Neural crest cell (in vitro differentiated cells): ENCODE data around the gene FCSK. TPM values are rescaled to one million over a fixed set of nuclear protein-coding genes. Genes with fewer than 3 reads are reported as not detected.

Experiments
- DNase-seq: peaks from one replicate; pipeline ENCODE4 v3.0.0; 2021; ENCODE audit warnings: low read depth, mixed read lengths, low spot score
- H3K27ac Mint-ChIP-seq: one replicate; pipeline ENCODE4 v1.8.0; 2021; ENCODE audit warnings: mild to moderate bottlenecking, mixed read lengths; ENCODE audit not compliant: unreplicated experiment
- H3K27me3 Mint-ChIP-seq: 2 replicates; pipeline ENCODE4 v1.8.0; 2021; ENCODE audit warnings: low read depth, mild to moderate bottlenecking, mixed read lengths
- H3K36me3 Mint-ChIP-seq: 2 replicates; pipeline ENCODE4 v1.8.0; 2021; ENCODE audit warnings: low read depth, mild to moderate bottlenecking, mixed read lengths
- H3K4me1 Mint-ChIP-seq: 2 replicates; pipeline ENCODE4 v1.8.0; 2021; ENCODE audit warnings: mixed read lengths
- H3K4me3 Mint-ChIP-seq: one replicate; pipeline ENCODE4 v1.8.0; 2021; ENCODE audit warnings: mild to moderate bottlenecking, mixed read lengths
- H3K9me3 Mint-ChIP-seq: 2 replicates; pipeline ENCODE4 v1.8.0; 2021; ENCODE audit warnings: mixed read lengths
- total RNA-seq: library from RNA; stranded (reverse); gene quantifications from 2 replicates; pipeline ENCODE4 v1.2.1, GENCODE V29; 2021
- TF ChIP-seq, protein P1 (sequence below): fragments of 200-600 bp; sonication (generic); conservative IDR thresholded peaks from 2 replicates; pipeline ENCODE4 v1.5.0; 2021; ENCODE audit warnings: antibody characterized with exemption, mild to moderate bottlenecking

Gene FCSK
- total RNA-seq, 1 donor from 2014 or later: 14.8 TPM

DNA sequence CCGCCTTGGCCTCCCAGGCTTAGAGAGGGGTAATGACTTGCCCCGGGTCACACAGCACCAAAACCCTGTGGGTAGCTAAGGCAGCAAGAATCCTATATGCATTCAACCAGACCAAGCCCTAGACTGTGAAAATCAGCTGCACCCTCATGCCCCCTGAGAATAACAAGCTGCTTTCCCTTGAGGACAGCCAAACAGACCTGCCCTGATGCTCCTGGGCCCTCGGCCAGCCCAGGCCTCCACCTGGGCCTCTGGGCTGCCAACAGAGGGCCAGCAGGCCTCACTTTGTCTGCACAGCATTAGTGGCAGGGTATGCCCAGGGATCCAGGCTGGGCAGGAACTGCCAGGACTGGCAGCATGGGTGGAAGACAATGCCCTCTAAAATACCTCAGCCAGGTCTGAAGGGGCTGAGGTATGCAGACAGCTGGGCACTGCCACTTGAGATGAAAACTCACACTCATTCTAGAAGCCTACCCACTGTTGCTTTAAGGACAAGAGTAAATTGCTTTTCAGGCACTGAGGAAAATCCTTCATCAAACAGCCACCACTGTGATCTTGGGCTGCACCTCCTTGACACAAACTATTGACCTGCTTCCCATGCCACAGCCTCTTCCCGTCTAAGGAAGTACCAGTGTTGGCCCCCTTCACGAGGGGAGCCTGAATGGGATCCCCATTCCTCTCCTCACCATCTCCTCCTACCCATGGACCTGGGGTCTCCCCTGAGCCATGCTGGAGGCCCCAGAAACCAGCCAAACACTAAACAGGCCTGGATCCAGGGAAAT, 24.3 kb upstream of the FCSK start:
- TF ChIP-seq, protein P1, sequence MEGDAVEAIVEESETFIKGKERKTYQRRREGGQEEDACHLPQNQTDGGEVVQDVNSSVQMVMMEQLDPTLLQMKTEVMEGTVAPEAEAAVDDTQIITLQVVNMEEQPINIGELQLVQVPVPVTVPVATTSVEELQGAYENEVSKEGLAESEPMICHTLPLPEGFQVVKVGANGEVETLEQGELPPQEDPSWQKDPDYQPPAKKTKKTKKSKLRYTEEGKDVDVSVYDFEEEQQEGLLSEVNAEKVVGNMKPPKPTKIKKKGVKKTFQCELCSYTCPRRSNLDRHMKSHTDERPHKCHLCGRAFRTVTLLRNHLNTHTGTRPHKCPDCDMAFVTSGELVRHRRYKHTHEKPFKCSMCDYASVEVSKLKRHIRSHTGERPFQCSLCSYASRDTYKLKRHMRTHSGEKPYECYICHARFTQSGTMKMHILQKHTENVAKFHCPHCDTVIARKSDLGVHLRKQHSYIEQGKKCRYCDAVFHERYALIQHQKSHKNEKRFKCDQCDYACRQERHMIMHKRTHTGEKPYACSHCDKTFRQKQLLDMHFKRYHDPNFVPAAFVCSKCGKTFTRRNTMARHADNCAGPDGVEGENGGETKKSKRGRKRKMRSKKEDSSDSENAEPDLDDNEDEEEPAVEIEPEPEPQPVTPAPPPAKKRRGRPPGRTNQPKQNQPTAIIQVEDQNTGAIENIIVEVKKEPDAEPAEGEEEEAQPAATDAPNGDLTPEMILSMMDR: no peak
- Mint-ChIP-seq H3K4me1 (peaks cover 52% of the 10 kb centered on the region), H3K4me3 (peak overlapping the region; percentile 60), H3K27ac (peak overlapping the region; percentile 92), H3K36me3 (peaks cover 3% of the 10 kb centered on the region), H3K9me3 (no peaks in the 10 kb centered on the region), H3K27me3 (no peaks in the 10 kb centered on the region)
- no peak for DNase-seq

- Mint-ChIP-seq H3K4me1 (peaks cover 52% of the 10 kb centered on the region), H3K27me3 (no peaks in the 10 kb centered on the region), H3K27ac (peak overlapping the region; percentile 92), H3K36me3 (peaks cover 3% of the 10 kb centered on the region), H3K4me3 (peak overlapping the region; percentile 60), H3K9me3 (no peaks in the 10 kb centered on the region)
- TF ChIP-seq, protein P1: no peak
- no peak for DNase-seq
Measured at GRCh38 chr16:70430667-70431536, 23.5 kb upstream of the FCSK start.

- H3K27me3 Mint-ChIP-seq: no peaks in the 10 kb centered on the region
- no peak overlapping the region for H3K27ac Mint-ChIP-seq
- TF ChIP-seq, protein P1: no peak
- no peaks in the 10 kb centered on the region for H3K9me3 Mint-ChIP-seq
- DNase-seq: no peak
- no peak overlapping the region for H3K4me3 Mint-ChIP-seq
- H3K36me3 Mint-ChIP-seq: peaks cover 3% of the 10 kb centered on the region
- H3K4me1 Mint-ChIP-seq: peaks cover 63% of the 10 kb centered on the region
Measured at GRCh38 chr16:70432356-70432722, 22.1 kb upstream of the FCSK start.

DNA sequence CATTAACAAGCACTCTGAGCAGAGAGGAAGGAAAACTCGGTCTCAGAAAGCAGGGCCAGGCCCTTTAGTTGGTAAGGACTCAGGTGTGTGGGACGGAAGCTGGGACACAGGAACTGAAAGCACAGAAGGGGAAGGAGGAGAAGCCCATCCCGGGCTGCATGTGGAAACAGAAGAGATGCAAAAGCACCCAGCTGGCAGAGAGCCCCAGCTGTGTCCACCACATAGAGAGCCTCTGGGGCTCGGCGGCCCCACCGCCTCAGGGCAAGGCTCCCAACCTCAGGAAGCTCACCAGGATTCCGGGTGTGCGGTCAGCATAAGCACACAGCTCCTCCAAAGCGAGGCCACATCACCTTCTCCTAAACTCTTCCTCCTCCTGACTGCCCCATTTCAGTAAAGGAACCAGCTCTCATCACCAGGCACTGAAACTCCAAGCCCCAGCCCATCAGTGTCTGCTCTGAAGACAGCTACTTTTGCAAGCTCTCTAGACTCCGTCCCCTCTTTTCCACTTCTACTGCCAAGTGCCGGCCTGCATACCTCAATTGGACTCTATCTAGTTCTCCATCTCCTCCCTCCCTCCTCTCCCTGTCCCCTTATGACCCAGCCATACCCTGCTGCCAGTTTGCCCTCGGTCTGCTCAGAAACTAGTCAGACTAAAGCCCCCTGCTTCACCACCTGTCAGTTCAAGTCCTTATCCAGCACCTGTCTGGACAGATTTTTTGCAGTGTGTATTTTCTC, 21.5 kb upstream of the FCSK start:
- DNase-seq: no peak
- peaks cover 3% of the 10 kb centered on the region for H3K36me3 Mint-ChIP-seq
- H3K27ac Mint-ChIP-seq: no peak overlapping the region

More for the DNA sequence above, 21.5 kb upstream of the FCSK start:
- Mint-ChIP-seq H3K4me1 (peaks cover 63% of the 10 kb centered on the region), H3K4me3 (peak overlapping the region; percentile 38), H3K27me3 (no peaks in the 10 kb centered on the region), H3K9me3 (no peaks in the 10 kb centered on the region)
- TF ChIP-seq, protein P1: no peak
